Measurements from ENCODE around the gene DNAJC22.

The DNAJC22 gene

GRCh38 chr12:49345051-49345824, 1.4 kb upstream of the DNAJC22 start:
- peak; percentile 73 to 92 for DNase-seq

- peak; percentile 42 to 54 for DNase-seq
These were observed 646 bp upstream of the DNAJC22 start for GRCh38 chr12:49345825-49346658.

- DNase-seq, result peak; percentile 87 to 90
These were observed 864 bp downstream of the DNAJC22 start for GRCh38 chr12:49347311-49348193.

DNA sequence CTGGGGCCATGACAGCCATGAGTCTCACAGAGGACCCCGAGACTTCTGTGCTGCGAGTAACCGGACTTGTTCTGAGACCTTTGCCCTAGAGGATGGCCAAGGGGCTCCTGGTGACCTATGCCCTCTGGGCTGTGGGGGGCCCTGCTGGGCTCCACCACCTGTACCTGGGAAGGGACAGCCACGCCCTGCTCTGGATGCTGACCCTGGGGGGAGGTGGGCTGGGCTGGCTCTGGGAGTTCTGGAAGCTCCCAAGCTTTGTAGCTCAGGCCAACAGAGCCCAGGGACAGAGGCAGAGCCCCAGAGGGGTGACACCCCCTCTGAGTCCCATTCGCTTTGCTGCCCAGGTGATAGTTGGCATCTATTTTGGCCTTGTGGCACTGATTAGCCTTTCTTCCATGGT, 2.1 kb downstream of the DNAJC22 start:
- DNase-seq, result no peak

GRCh38 chr12:49349266-49349665, 2.6 kb downstream of the DNAJC22 start:
- no peak for DNase-seq

GRCh38 chr12:49352351-49352750, 5.7 kb downstream of the DNAJC22 start:
- no peak for DNase-seq

DNA sequence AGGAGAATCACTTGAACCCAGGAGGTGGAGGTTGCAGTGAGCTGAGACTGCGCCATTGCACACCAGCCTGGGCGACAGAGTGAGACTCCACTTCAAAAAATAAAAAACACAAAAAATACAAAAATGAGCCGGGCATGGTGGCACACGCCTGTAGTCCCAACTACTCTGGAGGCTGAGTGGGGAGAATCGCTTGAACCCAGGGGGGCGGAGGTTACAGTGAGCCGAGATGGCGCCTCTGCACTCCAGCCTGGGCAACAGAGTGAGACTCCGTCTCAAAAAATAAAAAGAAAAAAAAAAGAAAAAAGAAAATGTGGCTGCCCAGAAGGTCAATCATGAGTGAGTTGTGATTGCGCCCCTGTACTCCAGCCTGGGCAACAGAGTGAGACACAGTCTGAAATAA, 9.2 kb downstream of the DNAJC22 start:
- DNase-seq, result no peak

GRCh38 chr12:49357103-49357678, 10.5 kb downstream of the DNAJC22 start:
- no peak for DNase-seq

DNA sequence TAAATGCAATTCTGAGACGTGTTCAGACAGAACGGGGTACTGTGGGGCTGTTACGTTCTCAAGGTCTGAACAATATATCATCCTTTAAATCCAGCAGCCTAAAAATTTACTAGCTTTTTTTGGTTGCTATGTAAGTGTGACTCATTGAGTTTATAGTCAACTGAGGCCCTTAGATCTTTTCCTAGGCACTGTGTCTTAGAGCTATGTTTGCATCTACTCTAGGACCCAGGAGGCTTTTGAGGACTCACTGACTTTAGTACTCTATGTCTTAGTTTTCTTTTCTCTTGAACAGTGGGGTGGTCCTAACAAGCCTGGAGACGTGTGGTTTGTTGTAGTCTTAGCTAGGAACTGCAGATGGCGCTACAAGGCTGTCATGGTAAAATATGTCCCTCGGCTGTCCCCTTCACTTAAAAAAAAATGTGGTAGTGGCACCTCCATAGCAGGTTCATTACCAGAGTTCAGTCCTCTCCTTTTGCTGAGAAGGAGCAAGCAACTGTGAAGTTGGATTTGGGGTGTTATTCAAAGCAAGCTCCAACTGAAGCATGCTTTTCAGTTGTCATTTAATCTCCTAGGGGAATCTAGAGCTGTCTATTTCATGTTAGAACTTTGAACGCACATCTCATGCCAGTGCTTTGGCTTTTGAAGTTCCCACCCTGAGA, 11.9 kb downstream of the DNAJC22 start:
- DNase-seq, result peak; percentile 65 to 84

DNA sequence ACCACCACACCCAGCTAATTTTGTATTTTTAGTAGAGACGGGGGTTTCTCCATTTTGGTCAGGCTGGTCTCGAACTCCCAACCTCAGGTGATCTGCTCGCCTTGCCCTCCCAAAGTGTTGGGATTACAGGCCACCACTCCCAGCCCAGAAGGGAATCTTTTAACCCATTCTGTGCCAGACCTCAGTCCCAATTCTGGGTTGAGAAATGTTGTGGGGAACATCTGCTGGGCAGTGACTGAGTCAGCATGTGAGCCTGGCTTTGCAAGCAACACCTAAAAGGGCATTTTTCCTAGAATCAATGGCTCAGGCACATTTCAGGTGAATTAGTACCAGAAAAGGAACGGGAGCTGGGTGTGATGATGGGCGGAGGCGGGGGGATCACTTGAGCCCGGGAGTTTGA, 13.0 kb downstream of the DNAJC22 start:
- DNase-seq, result no peak

DNA sequence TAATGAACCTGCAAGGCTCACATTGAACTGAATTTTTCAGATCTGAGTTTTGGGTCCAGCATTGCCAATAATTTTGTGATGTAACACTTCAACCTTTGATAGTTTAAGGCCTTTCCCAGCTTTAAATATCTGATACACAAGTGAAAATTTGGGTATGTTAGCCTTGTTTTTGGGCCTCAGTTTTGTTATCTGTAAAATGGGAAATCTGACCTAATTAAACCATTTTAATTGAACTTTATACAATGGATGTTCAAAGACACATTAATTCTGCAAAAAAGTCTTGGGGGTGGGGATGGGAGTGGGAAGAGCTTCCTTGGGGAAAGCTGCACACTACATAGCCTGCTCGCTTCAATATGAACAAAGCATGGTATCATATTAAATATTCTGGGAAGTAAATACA, 15.4 kb downstream of the DNAJC22 start:
- no peak for DNase-seq

DNA sequence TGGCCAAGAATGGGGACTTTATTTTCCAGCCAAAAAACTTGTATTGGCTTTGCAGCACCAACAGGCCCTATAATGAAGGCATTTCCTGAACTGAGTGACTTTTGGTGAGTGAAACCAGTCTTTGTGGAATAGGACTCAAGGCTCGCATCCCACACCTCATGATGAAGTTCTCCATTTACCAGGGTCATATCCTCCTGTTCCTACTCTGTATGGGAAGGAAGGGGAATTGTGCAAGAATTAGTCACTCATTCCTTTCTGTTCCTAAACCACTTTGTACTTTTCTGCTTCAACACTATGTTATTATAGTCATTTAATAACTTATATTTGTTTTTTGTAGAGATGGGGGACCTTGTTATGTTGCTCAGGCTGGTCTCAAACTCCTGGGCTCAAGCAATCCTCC, 18.3 kb downstream of the DNAJC22 start:
- DNase-seq, result no peak

DNA sequence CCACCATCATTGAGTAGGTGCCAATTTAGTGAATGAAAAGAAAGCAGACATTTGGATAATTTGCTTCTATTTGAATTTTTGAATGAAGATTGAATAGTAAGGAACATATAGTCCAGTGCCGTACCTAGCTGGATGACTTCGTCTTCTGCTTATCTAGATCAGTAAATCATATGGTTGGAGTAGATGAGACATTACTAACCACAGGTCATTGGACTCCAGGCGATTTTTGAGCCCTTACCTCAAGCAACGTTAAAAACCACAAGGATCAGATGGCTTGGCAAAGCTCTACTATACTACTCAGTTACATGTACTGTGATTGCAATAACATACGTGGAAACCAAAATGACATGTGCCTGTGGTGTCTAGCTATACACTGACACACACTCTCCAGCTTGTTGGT, 18.9 kb downstream of the DNAJC22 start:
- no peak for DNase-seq

GRCh38 chr12:49366096-49366651, 19.5 kb downstream of the DNAJC22 start:
- no peak for DNase-seq

- DNase-seq, result peak; percentile 78 to 98
These were observed 20.1 kb downstream of the DNAJC22 start for GRCh38 chr12:49366652-49367380.

DNA sequence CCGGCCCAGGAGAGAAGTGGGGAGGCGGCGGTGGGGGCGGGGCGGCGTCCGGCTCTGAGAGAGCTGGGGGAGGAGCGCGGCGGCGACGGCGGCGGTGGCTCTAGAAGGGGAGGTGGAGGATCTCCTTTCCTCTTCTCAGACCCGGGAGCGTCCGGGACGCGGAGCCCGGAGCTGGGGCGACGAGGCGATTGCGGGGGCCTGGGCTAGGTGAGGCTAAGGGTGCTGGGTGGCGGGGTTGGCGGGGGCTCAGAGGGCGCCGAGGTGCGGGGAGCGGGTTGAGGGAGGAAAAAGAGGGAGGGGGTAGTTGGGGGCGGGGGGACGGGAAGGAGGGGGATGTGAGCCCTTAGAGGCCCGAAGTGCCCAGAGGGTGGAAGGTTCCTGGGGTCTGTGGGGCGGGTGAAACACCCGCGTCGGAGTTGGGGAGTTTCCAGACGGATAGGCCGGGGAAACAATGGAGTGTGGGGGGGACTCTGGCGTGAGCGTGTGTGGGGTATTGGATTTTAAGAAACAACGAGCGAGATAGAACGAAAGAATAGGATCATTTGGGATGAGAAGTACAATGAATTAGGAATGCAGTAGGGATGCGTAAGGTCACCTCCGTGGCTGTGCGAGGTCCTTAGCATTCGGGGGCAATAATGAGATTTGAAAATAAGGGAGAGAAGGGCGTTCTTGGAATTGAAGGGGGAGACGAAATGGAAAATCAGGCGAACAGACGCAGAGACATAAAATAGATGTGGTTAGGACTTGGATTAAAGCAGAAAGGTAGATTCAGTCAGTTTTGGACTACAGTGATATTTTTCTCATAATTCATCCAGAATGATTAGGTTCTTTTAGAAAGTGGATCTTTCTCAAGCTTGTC, 20.9 kb downstream of the DNAJC22 start, which contains the start of gene SPATS2:
SPATS2 (plus strand) TSS at position 82 of the 859 bp plus-strand sequence. CDS start 93,551 bp downstream, outside the sequence.
- DNase-seq, result peak; percentile 82 to 89

- no peak for DNase-seq
These were observed 21.5 kb downstream of the DNAJC22 start for GRCh38 chr12:49368240-49368600.

GRCh38 chr12:49369411-49370145, 22.9 kb downstream of the DNAJC22 start:
- peak; percentile 7 to 42 for DNase-seq

DNA sequence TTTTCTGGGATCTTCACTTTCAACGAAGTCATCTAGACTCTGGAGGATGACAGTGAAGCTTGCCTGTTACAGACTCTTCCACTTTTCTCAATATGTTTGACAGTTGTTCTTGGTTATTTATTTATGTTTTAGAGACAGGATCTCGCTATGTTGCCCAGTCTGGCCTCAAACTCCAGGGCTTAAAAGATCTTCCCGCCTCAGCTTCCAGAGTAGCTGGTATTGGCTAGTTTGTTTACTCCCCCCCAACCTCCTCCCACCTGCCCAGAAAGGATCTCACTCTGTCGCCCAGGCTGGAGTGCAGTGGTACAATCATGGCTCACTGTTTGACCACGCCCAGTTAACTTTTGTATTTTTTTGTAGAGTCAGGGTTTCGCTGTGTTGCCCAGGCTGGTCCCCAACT, 23.9 kb downstream of the DNAJC22 start:
- no peak for DNase-seq

Data from NCI-H526 (cell line).